HEK293T (cell line): Measurements from ENCODE around the gene PRR23B.

Experiments
- CTCF ChIA-PET: fragments of 350-600 bp; formaldehyde crosslinking; extraction: SDS; loops from one replicate; lab custom pipeline; 2021; ENCODE audit warnings: antibody characterized with exemption, inconsistent platforms; lab: Yijun Ruan, JAX
- POLR2A ChIA-PET: fragments of 350-600 bp; formaldehyde crosslinking; extraction: SDS; loops from one replicate; lab custom pipeline; 2020; ENCODE audit warnings: antibody characterized with exemption, inconsistent platforms; lab: Yijun Ruan, JAX
- DNase-seq: peaks from one replicate; pipeline ENCODE4 v3.0.0; 2012; ENCODE audit warnings: mixed read lengths; ENCODE audit errors: extremely low spot score
- ARNT ChIP-seq: fragments of 450-650 bp; IDR thresholded peaks from 2 replicates; pipeline ENCODE4 v1.6.1; 2017; ENCODE audit warnings: mild to moderate bottlenecking
- BHLHE40 ChIP-seq: fragments of 450-650 bp; IDR thresholded peaks from 2 replicates; pipeline ENCODE4 v1.6.1; 2016; ENCODE audit warnings: mild to moderate bottlenecking, moderate library complexity, borderline replicate concordance
- CTBP1 ChIP-seq: fragments of 450-650 bp; IDR thresholded peaks from 2 replicates; pipeline ENCODE4 v1.6.1; 2016; ENCODE audit warnings: borderline replicate concordance
- ELF4 ChIP-seq: fragments of 450-650 bp; IDR thresholded peaks from 2 replicates; pipeline ENCODE4 v1.6.1; 2017; ENCODE audit warnings: antibody characterized with exemption
- FOXA1 ChIP-seq: fragments of 450-650 bp; IDR thresholded peaks from 2 replicates; pipeline ENCODE4 v1.6.1; 2016; ENCODE audit warnings: mild to moderate bottlenecking
- FOXK2 ChIP-seq: fragments of 450-650 bp; IDR thresholded peaks from 2 replicates; pipeline ENCODE4 v1.6.1; 2016; ENCODE audit warnings: mild to moderate bottlenecking
- FOXM1 ChIP-seq: fragments of 450-650 bp; IDR thresholded peaks from 2 replicates; pipeline ENCODE4 v1.6.1; 2017; ENCODE audit warnings: mild to moderate bottlenecking, borderline replicate concordance
- HDGF ChIP-seq: fragments of 450-650 bp; IDR thresholded peaks from 2 replicates; pipeline ENCODE4 v1.6.1; 2017; ENCODE audit warnings: antibody characterized with exemption, borderline replicate concordance
- L3MBTL2 ChIP-seq: fragments of 450-650 bp; conservative IDR thresholded peaks from 2 replicates; pipeline ENCODE4 v1.6.1; 2016; ENCODE audit warnings: mild to moderate bottlenecking
- LEF1 ChIP-seq: fragments of 450-650 bp; IDR thresholded peaks from 2 replicates; pipeline ENCODE4 v1.6.1; 2017; ENCODE audit warnings: mild to moderate bottlenecking, borderline replicate concordance
- NFRKB ChIP-seq: fragments of 450-650 bp; IDR thresholded peaks from 2 replicates; pipeline ENCODE4 v1.6.1; 2016; ENCODE audit warnings: mild to moderate bottlenecking, moderate library complexity
- PKNOX1 ChIP-seq: fragments of 450-650 bp; IDR thresholded peaks from 2 replicates; pipeline ENCODE4 v1.6.1; 2016
- SP1 ChIP-seq: fragments of 450-650 bp; IDR thresholded peaks from 2 replicates; pipeline ENCODE4 v1.6.1; 2017
- SUZ12 ChIP-seq: fragments of 450-650 bp; IDR thresholded peaks from 2 replicates; pipeline ENCODE4 v1.6.1; 2016; ENCODE audit warnings: mild to moderate bottlenecking
- TARDBP ChIP-seq: fragments of 450-650 bp; IDR thresholded peaks from 2 replicates; pipeline ENCODE4 v1.6.1; 2016
- ZNF384 ChIP-seq: fragments of 450-650 bp; IDR thresholded peaks from 2 replicates; pipeline ENCODE4 v1.6.1; 2016

Gene PRR23B

GRCh38 chr3:139020868-139021234 is at the start of gene PRR23B:
Gene PRR23B, minus strand, starts transcription at chr3:139020926. Its CDS starts 265 bp downstream, at chr3:139020661.
- no peak for DNase-seq
- ChIA-PET POLR2A (no interaction called here), CTCF (no interaction called here)
- TF ChIP-seq FOXK2 (no peak), L3MBTL2 (no peak), HDGF (no peak), ELF4 (no peak), ARNT (no peak), LEF1 (no peak), PKNOX1 (no peak), ZNF384 (no peak), SUZ12 (no peak), TARDBP (no peak)

GRCh38 chr3:139062918-139063317 is 42.2 kb upstream of the PRR23B start:
- ChIA-PET CTCF (no interaction called here), POLR2A (no interaction called here)
- no peak for DNase-seq
- TF ChIP-seq FOXM1 = no peak
- TF ChIP-seq FOXA1 = no peak
- TF ChIP-seq L3MBTL2 = no peak
- no peak for TF ChIP-seq HDGF
- TF ChIP-seq ARNT = no peak
- no peak for TF ChIP-seq NFRKB
- TF ChIP-seq SP1 = no peak
- TF ChIP-seq FOXK2 = no peak
- TF ChIP-seq PKNOX1 = no peak
- TF ChIP-seq TARDBP = no peak
- no peak for TF ChIP-seq LEF1
- no peak for TF ChIP-seq ELF4

GRCh38 chr3:139052802-139053600 is 32.3 kb upstream of the PRR23B start:
- no peak for DNase-seq
- ChIA-PET CTCF (no interaction called here), POLR2A (no interaction called here)
- TF ChIP-seq CTBP1 (no peak), FOXA1 (no peak), L3MBTL2 (no peak), FOXK2 (no peak), ELF4 (no peak), SP1 (no peak), HDGF (no peak), ARNT (no peak)

- CTCF ChIA-PET = no interaction called here
- no peak for DNase-seq
- POLR2A ChIA-PET = no interaction called here
- no peak for TF ChIP-seq SP1
Observed at GRCh38 chr3:139044366-139045210, 23.9 kb upstream of the PRR23B start, which contains the start of gene PRR23C. Gene PRR23C, minus strand, starts transcription at chr3:139044892. Its CDS starts 272 bp downstream, at chr3:139044620.

- CTCF ChIA-PET = no interaction called here
- TF ChIP-seq ZNF384 (no peak), ELF4 (no peak), ARNT (no peak), CTBP1 (no peak), TARDBP (no peak), SUZ12 (no peak), FOXA1 (no peak), FOXM1 (no peak), L3MBTL2 (no peak), NFRKB (no peak), HDGF (no peak), BHLHE40 (no peak), FOXK2 (no peak), LEF1 (no peak), PKNOX1 (no peak), SP1 (no peak)
- POLR2A ChIA-PET = no interaction called here
- DNase-seq = no peak
Observed at GRCh38 chr3:139043554-139044365, 23.0 kb upstream of the PRR23B start.
